Spleen (tissue), 7 donors: ENCODE data around the gene TAC3.

Source experiments
- CTCF ChIP-seq, 11 experiments: fragments of 200-600 bp in 7 of 11; fragments of 450-650 bp in 4 of 11; sonication (generic) in 4 of 11; IDR thresholded peaks in 8 of 11; conservative IDR thresholded peaks in 3 of 11; 1 replicate in 7 of 11; 2 replicates in 4 of 11; pipeline versions ENCODE4 v1.4.0 to v1.8.0; 2016 to 2021; ENCODE audit warnings: antibody characterized with exemption in 11 of 11, inconsistent platforms in 4 of 11, mild to moderate bottlenecking in 1 of 11
- POLR2A ChIP-seq, 3 donors: fragments of 450-650 bp; IDR thresholded peaks; one replicate each; pipeline ENCODE4 v1.5.1; 2017; ENCODE audit warnings: antibody characterized with exemption in 3 of 3, mild to moderate bottlenecking in 1 of 3
- donor health status: DM: no; HTN: no; CAD: no; lungs with moderate emphysema.
- donor health status: DM: no; HTN: no; CAD: no.
- donor health status: DM: no; HTN: no; CAD: no.

GRCh38 chr12:56995930-56996496 lies 20.3 kb downstream of the TAC3 start:
- TF ChIP-seq POLR2A (IDR thresholded peaks at IDR 0.05) (no peak), CTCF (IDR thresholded peaks at IDR 0.05 in 8 of 11, conservative IDR thresholded peaks at IDR 0.05 in 3 of 11) (no peak)
